ENCODE measurements around the gene RPS16. TPM values are rescaled to one million over a fixed set of nuclear protein-coding genes. Genes with fewer than 3 reads are reported as not detected.

Gene RPS16
- total and polyA plus RNA-seq, 2 of the 13 experiments (the other 11 are each of a cell fraction or from before 2014, with no cell fraction given) = 488 to 2,583 TPM

- H3K9me3 ChIP-seq (ENCODE audit: low read length) = no peaks in the 10 kb centered on the region
- no peak overlapping the region for H2AFZ ChIP-seq (ENCODE audit: low read length)
- FAIRE-seq (no peak), ATAC-seq (no peak), DNase-seq (ENCODE audit: low spot score) (no peak)
- 0 out of 2 replicates have a peak, but pooled peaks have one; percentile 46 for TF ChIP-seq HIVEP1 (CRISPR knock-in tag; IDR thresholded peaks at IDR 0.05)
- no peak for TF ChIP-seq ZNF281 (CRISPR knock-in tag; IDR thresholded peaks at IDR 0.05; ENCODE audit: borderline replicate concordance)
- 0 out of 2 replicates have a peak, but pooled peaks have one; percentile 10 for TF ChIP-seq MTF2 (CRISPR knock-in tag; IDR thresholded peaks at IDR 0.05; ENCODE audit: borderline replicate concordance)
- TF ChIP-seq SP140L (CRISPR knock-in tag; IDR thresholded peaks at IDR 0.05; ENCODE audit: borderline replicate concordance) = no peak
- 0 out of 2 replicates have a peak, but pooled peaks have one; percentile 12 for TF ChIP-seq MTERF4 (CRISPR knock-in tag; IDR thresholded peaks at IDR 0.05)
- peak; percentile 44; the same call in 1 of the 2 replicates for TF ChIP-seq CENPT (CRISPR knock-in tag; IDR thresholded peaks at IDR 0.05; ENCODE audit: low read depth)
- peak overlapping the region; percentile 71 to 95 (median 85) for H3K4me3 ChIP-seq (replicated peaks in 1 of 3; ENCODE audit: insufficient read depth in 1 of 3, low read depth in 2 of 3, low read length in 3 of 3)
- H4K20me1 ChIP-seq (ENCODE audit: insufficient read depth, low read length) = no peaks in the 10 kb centered on the region
- in situ Hi-C loops (cut with HindIII; ENCODE audit: extremely low pct_ligation_motif_present, low pct_unique_long_range_greater_than_20kb) = no loop called here
- H3K79me2 ChIP-seq (ENCODE audit: insufficient read depth, low read length) = peaks cover 17% of the 10 kb centered on the region
- intact Hi-C loops (cut with micrococcal nuclease; ENCODE audit: unreplicated experiment) = loop anchor here (1.0 kb wide), 1 partner anchor 8 kb away; no protein-coding TSS in a partner anchor
- 74% methylated on average over 8 of the region's 13 CpGs for WGBS (ENCODE audit: low lambda C conversion rate)
- H3K27ac ChIP-seq (ENCODE audit: extremely low read length, insufficient read depth, low read length) = peak overlapping the region; percentile 86
- BruUV-seq (replicated peaks) = no TSS peak
- peaks cover 9 to 50% of the 10 kb centered on the region in 2 experiments for H3K36me3 ChIP-seq (replicated peaks in 1 of 2; ENCODE audit: control insufficient read depth in 1 of 2, insufficient read depth in 2 of 2, low read length in 2 of 2)
- no peaks in the 10 kb centered on the region for H3K27me3 ChIP-seq (ENCODE audit: control insufficient read depth in 1 of 2, insufficient read depth in 2 of 2, low read length in 2 of 2)
- ChIA-PET POLR2A (interaction anchor here (3.1 to 3.2 kb wide), 2 partner anchors 46 to 48 kb away, joined by 14 to 49 read pairs; partner anchors contain the start of genes RPS16 and SAMD4B), CTCF (ENCODE audit: low intra/inter-chr PET ratio, low total read pairs) (no interaction called here)
- H3K9ac ChIP-seq (ENCODE audit: insufficient read depth, low read depth, low read length) = peak overlapping the region; percentile 95
- H3K4me1 ChIP-seq (ENCODE audit: insufficient read depth, low read length) = peaks cover 22% of the 10 kb centered on the region
- peak overlapping the region; percentile 75 for H3K4me2 ChIP-seq (ENCODE audit: low read depth, low read length)
Measured at GRCh38 chr19:39389631-39390414, 45.9 kb downstream of the RPS16 start.

Data from HepG2 (cell line).